ENCODE data around the gene CACNA1G.

The CACNA1G gene

DNA sequence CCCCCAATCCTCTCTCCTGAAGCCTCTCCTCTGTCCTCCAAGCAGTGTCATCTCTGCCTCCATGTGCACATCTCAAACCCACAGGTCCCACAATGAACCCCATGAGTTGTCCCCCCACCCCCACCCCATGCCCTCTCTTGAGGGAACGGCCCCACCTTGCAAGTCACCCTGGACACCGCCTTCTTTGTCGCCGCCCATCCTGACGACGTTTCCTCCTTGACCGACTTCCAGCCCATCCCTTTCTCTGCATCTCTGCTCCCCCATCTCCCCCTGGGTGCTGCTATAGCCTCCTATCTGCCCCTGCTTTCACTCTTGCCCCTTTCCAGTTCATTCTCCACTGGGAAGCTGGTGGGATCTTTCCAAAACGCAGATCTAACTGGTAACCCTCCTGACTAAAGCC, 15.2 kb upstream of the CACNA1G start:
- TF ChIP-seq, protein P1, sequence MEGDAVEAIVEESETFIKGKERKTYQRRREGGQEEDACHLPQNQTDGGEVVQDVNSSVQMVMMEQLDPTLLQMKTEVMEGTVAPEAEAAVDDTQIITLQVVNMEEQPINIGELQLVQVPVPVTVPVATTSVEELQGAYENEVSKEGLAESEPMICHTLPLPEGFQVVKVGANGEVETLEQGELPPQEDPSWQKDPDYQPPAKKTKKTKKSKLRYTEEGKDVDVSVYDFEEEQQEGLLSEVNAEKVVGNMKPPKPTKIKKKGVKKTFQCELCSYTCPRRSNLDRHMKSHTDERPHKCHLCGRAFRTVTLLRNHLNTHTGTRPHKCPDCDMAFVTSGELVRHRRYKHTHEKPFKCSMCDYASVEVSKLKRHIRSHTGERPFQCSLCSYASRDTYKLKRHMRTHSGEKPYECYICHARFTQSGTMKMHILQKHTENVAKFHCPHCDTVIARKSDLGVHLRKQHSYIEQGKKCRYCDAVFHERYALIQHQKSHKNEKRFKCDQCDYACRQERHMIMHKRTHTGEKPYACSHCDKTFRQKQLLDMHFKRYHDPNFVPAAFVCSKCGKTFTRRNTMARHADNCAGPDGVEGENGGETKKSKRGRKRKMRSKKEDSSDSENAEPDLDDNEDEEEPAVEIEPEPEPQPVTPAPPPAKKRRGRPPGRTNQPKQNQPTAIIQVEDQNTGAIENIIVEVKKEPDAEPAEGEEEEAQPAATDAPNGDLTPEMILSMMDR (conservative IDR thresholded peaks at IDR 0.05) = no peak
- H3K27ac ChIP-seq = no peak overlapping the region; the same call in 1 of the 2 replicates

DNA sequence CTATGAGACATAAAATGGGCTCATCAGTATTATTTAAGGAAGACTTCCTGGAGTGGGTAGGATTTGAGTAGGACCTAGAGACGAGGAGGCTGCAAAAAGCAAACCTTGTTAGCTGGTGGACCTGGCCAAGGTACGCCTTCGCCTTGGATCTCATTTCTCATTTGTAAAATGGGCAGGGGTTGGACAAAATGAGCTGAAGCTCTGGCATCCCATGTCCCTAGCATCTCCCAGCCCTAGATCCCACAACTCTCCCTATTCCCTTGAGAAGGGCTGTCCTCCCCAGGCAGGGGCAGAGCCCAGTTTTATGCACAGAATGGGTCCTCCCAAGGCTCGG, 13.8 kb upstream of the CACNA1G start:
- TF ChIP-seq, protein P1 (conservative IDR thresholded peaks at IDR 0.05) = 0 out of 2 replicates have a peak, but pooled peaks have one; percentile 2
- peak overlapping the region; percentile 94 for H3K27ac ChIP-seq

DNA sequence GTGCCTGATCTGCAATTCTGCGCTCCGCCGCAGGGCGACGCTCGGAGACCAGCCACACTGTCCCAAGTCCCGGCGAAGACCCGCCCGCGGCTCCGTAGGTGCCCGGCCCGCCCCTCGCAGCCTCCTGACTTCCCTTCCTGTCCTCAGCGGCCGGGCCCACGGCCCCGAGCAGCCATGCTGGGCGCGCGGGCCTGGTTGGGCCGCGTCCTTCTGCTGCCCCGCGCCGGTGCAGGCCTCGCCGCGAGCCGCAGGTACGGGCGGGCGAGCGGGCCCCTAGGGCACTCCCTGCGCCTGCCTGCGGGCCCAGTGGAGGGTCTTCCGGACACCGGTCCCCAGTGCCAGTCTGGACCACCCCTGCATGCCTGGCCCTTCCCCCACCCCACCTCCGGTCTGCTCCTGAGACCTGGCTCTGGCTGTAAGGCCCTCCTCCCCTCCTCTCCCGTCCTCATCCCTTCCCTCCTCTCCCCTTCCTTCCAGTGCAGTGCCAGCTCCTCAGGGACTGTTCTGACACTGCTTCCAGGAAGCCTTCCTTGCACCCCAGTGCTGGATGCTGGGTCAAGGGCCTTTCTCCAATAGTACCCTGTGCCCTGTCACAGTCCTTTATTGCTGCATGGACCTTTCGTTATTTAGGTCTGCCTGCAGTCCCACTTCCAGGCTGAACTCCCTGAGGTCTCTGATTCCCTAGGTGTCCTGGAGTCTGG, 13.3 kb upstream of the CACNA1G start, which contains the start of gene SPATA20:
Gene SPATA20, plus strand, starts transcription at position 140 of the 701 bp plus-strand sequence. Its CDS starts 35 bp downstream, at position 175.
- peak within 1 kb of the TSS; percentile 94 for H3K27ac ChIP-seq
- TF ChIP-seq, protein P1 (conservative IDR thresholded peaks at IDR 0.05) = peak; percentile 99

DNA sequence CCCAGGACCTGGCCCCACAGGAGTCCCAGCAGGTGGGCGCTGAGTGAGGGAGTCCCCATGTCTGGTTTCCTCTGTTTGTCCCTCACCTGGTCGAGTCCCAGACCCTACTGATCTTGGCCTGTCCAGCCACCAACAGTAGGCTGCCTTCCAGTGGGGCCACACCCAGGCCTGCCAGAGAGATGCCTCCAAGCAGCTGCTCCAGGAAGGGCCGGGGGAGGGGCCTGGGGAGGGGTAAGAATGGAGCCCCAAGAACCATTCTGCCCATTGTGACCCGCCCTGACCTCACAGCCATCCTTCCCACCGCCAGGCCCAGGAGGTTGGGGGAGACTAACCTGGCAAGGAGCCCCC, 12.8 kb upstream of the CACNA1G start:
- H3K27ac ChIP-seq = peak overlapping the region; percentile 94
- TF ChIP-seq, protein P1 (conservative IDR thresholded peaks at IDR 0.05) = no peak

DNA sequence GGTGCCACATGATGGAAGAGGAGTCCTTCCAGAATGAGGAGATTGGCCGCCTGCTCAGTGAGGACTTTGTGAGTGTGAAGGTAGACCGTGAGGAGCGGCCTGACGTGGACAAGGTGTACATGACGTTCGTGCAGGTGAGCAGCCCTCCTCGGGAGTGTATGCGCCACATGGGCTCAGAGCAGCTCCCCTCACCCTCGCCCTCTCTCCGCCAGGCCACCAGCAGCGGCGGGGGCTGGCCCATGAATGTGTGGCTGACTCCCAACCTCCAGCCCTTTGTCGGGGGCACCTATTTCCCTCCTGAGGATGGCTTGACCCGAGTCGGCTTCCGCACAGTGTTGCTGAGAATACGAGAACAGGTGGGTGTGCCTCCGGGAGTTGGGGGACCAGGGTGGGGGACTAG, 11.7 kb upstream of the CACNA1G start:
- H3K27ac ChIP-seq = peak overlapping the region; percentile 94; the same call in 1 of the 2 replicates
- TF ChIP-seq, protein P1 (conservative IDR thresholded peaks at IDR 0.05) = no peak

DNA sequence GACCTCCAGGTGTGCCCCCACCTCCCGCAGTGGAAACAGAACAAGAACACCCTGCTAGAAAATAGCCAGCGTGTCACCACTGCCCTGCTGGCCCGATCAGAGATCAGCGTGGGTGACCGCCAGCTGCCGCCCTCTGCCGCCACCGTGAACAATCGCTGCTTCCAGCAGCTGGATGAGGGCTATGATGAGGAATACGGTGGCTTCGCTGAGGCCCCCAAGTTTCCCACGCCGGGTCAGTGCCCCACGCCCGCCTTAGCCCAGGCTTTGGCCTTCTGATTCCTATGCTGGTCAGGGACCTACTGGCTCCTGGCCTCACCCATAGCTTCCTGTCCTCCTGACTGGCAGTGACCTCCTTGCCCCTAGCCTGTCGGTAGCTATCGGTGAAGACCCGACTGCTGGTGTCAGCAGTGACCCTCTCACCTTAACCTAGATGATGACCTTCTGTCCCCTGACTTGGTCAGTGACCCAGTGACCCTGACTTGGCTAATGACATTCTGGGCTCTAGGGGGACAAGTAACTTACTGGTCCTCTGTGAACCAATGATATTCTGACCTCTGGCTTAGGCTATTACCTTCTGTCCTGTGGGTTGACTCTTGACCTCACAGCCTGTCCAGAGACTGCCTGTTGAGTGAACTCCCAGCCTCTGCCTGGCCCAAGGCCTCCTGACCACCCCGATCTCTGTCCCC, 11.1 kb upstream of the CACNA1G start:
- H3K27ac ChIP-seq = peak overlapping the region; percentile 94; the same call in 1 of the 2 replicates
- TF ChIP-seq, protein P1 (conservative IDR thresholded peaks at IDR 0.05) = no peak

DNA sequence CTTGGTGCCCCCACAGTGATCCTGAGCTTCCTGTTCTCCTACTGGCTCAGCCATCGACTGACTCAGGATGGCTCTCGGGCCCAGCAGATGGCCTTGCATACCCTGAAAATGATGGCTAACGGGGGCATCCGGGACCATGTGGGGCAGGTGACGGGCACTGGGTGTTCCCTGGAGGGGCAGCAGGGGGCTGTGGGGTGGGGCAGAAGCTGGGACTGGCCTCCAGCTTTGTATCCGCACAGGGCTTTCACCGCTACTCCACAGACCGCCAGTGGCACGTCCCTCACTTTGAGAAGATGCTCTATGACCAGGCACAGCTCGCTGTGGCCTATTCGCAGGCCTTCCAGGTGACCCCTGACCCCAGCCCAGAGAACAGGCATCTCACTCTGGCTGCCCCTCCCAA, 10.5 kb upstream of the CACNA1G start:
- TF ChIP-seq, protein P1 (conservative IDR thresholded peaks at IDR 0.05) = no peak
- peak overlapping the region; percentile 94; the same call in 1 of the 2 replicates for H3K27ac ChIP-seq

Measured in VCaP (cell line).